Measurements from ENCODE around the gene UPF3A. TPM values are rescaled to one million over a fixed set of nuclear protein-coding genes. Genes with fewer than 3 reads are reported as not detected.
A peak's percentile ranks its signal among the peaks of the same experiment; 100 is the strongest.

UPF3A gene
- total and polyA plus RNA-seq, 2 of the 4 experiments (the other 2 are of a cell fraction), result 11.7 to 51.6 TPM

DNA sequence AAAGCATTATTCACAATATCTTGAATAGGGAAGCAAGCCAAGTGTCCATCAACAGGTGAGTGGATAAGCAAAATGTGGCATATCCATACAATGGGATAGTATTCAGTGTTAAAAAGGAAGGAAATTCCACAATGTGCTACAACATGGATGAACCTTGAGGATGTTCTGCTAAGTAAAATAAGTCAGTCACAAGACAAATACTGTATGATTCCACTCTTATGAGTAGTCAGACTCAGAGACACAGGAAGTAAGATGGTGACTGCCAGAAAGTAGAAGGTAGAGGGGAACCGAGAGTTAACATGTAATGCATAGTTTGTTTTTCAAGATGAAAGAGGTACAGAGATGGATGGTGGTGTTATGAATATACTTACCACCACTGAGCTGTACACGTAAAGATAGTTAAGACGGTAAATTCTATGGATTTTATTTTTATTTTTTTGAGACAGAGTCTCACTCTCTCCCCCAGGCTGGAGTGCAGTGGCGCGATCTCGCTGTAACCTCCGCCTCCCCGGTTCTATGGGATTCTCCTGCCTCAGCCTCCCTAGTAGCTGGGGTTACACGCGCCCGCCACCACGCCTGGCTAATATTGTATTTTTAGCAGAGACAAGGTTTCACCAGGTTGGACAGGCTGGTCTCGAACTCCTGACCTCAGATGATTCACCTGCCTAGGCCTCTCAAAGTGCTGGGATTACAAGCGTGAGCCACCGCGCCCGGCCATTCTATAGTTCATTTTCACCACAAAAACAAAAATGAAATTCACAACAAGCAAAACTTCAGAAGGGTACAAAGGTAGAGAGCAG is 31.9 kb downstream of the UPF3A start:
- BruUV-seq (replicated peaks), result no TSS peak
- peak overlapping the region; percentile 69; the same call in 1 of the 2 replicates for H3K4me2 ChIP-seq (ENCODE audit: low read depth, low read length)
- H3K56ac ChIP-seq (ENCODE audit: extremely low read depth, insufficient read depth, low read length), result peak overlapping the region; percentile 88
- WGBS, 2 experiments (ENCODE audit: extremely low coverage in 2 of 2, insufficient read length in 1 of 2), result no CpG with 5 or more reads among the region's 17 CpGs
- H3K9ac ChIP-seq (ENCODE audit: low read depth, low read length), result peak overlapping the region; percentile 70; the same call in 1 of the 2 replicates
- H4K20me1 ChIP-seq (ENCODE audit: insufficient read depth, low read length), result peaks cover 18% of the 10 kb centered on the region
- peaks cover 0 to 13% of the 10 kb centered on the region in 2 experiments; a peak in 2 of 4 replicates for H3K79me1 ChIP-seq (ENCODE audit: low read depth in 1 of 2, low read length in 2 of 2)
- H4K5ac ChIP-seq (ENCODE audit: low read depth, low read length), result peak overlapping the region; percentile 72
- ATAC-seq (ENCODE audit: low read depth) (no peak), DNase-seq (peak; percentile 51)
- no peaks in the 10 kb centered on the region for H3K36me3 ChIP-seq (ENCODE audit: control insufficient read depth, insufficient read depth, low read length)
- TF ChIP-seq RFX5 (IDR thresholded peaks at IDR 0.05; ENCODE audit: low read depth, low read length) (no peak), RCOR1 (IDR thresholded peaks at IDR 0.05; ENCODE audit: insufficient replicate concordance, low read length) (no peak), POLR2A (IDR thresholded peaks at IDR 0.05; ENCODE audit: low read depth, low read length) (no peak), SMC3 (IDR thresholded peaks at IDR 0.05; ENCODE audit: low read depth, low read length) (no peak), CHD1 (IDR thresholded peaks at IDR 0.05; ENCODE audit: low read depth, low read length) (no peak), MAZ (IDR thresholded peaks at IDR 0.05; ENCODE audit: borderline replicate concordance, low read depth, low read length) (no peak), BHLHE40 (IDR thresholded peaks at IDR 0.05; ENCODE audit: low read depth, low read length) (no peak), CEBPB (IDR thresholded peaks at IDR 0.05; ENCODE audit: low read depth, low read length) (no peak), MXI1 (IDR thresholded peaks at IDR 0.05; ENCODE audit: borderline replicate concordance, low read depth, low read length) (no peak), FOS (IDR thresholded peaks at IDR 0.05; ENCODE audit: low read depth, low read length) (no peak), RAD21 (IDR thresholded peaks at IDR 0.05; ENCODE audit: low read length) (no peak), MAFK (IDR thresholded peaks at IDR 0.05; ENCODE audit: low read depth, low read length) (no peak)
- TF ChIP-seq, protein P1, sequence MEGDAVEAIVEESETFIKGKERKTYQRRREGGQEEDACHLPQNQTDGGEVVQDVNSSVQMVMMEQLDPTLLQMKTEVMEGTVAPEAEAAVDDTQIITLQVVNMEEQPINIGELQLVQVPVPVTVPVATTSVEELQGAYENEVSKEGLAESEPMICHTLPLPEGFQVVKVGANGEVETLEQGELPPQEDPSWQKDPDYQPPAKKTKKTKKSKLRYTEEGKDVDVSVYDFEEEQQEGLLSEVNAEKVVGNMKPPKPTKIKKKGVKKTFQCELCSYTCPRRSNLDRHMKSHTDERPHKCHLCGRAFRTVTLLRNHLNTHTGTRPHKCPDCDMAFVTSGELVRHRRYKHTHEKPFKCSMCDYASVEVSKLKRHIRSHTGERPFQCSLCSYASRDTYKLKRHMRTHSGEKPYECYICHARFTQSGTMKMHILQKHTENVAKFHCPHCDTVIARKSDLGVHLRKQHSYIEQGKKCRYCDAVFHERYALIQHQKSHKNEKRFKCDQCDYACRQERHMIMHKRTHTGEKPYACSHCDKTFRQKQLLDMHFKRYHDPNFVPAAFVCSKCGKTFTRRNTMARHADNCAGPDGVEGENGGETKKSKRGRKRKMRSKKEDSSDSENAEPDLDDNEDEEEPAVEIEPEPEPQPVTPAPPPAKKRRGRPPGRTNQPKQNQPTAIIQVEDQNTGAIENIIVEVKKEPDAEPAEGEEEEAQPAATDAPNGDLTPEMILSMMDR (conservative IDR thresholded peaks at IDR 0.05; ENCODE audit: low read depth, low read length), result no peak
- TF ChIP-seq, protein P2, sequence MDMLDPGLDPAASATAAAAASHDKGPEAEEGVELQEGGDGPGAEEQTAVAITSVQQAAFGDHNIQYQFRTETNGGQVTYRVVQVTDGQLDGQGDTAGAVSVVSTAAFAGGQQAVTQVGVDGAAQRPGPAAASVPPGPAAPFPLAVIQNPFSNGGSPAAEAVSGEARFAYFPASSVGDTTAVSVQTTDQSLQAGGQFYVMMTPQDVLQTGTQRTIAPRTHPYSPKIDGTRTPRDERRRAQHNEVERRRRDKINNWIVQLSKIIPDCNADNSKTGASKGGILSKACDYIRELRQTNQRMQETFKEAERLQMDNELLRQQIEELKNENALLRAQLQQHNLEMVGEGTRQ (IDR thresholded peaks at IDR 0.05; ENCODE audit: low read depth, low read length), result no peak
- in situ Hi-C loops (cut with MboI; ENCODE audit: low sequenced_read_pairs) (no loop called here), intact Hi-C loops (cut with micrococcal nuclease) (no loop called here), dilution Hi-C loops (cut with HindIII; ENCODE audit: low sequenced_read_pairs, unreplicated experiment) (no loop called here)
- POLR2A ChIA-PET (ENCODE audit: unreplicated experiment), result no interaction called here
- H3K4me1 ChIP-seq (ENCODE audit: control insufficient read depth, insufficient read depth, low read length), result peaks cover 13% of the 10 kb centered on the region
- H2BK20ac ChIP-seq (ENCODE audit: low read depth, low read length), result peak overlapping the region; percentile 53; the same call in 1 of the 2 replicates
- CTCF ChIA-PET, result no interaction called here
- no peaks in the 10 kb centered on the region for H3K9me3 ChIP-seq (ENCODE audit: control insufficient read depth, insufficient read depth, low read length)
- peak overlapping the region; percentile 57; the same call in 1 of the 3 replicates for H2BK15ac ChIP-seq (ENCODE audit: low read depth, low read length)
- H3K23ac ChIP-seq (ENCODE audit: low read depth, low read length), result peak overlapping the region; percentile 87
- peak overlapping the region; percentile 93 for H2BK5ac ChIP-seq (ENCODE audit: low read depth, low read length, poor library complexity, severe bottlenecking)
- peak overlapping the region; percentile 84 for H4K91ac ChIP-seq (ENCODE audit: insufficient read depth, low read depth, low read length)
- H3K27ac ChIP-seq (ENCODE audit: insufficient read depth, low read length), result peak overlapping the region; percentile 57
- H3K18ac ChIP-seq (ENCODE audit: low read depth, low read length), result peak overlapping the region; percentile 57; the same call in 1 of the 2 replicates
- no peaks in the 10 kb centered on the region for H3K27me3 ChIP-seq (ENCODE audit: control insufficient read depth, insufficient read depth, low read length)
- peak overlapping the region; percentile 94 to 97 for H4K8ac ChIP-seq (ENCODE audit: low read depth in 2 of 2, low read length in 2 of 2)
- H3K4ac ChIP-seq (ENCODE audit: low read depth, low read length), result peak overlapping the region; percentile 62
- peak overlapping the region; percentile 3; the same call in 1 of the 2 replicates for H2AK5ac ChIP-seq (ENCODE audit: low read depth, low read length)
- peak overlapping the region; percentile 79; the same call in 1 of the 2 replicates for H3K4me3 ChIP-seq (ENCODE audit: insufficient read depth, low read depth, low read length)
- H2AFZ ChIP-seq (replicated peaks; ENCODE audit: low read length, poor library complexity), result no peak overlapping the region
- H3K9me1 ChIP-seq (ENCODE audit: insufficient read depth, low read length), result peaks cover 3% of the 10 kb centered on the region; the same call in 1 of the 2 replicates
- peak overlapping the region; percentile 84 for H3K14ac ChIP-seq (replicated peaks; ENCODE audit: low read depth, low read length)
- H2AK9ac ChIP-seq (replicated peaks; ENCODE audit: low read depth, low read length, poor library complexity), result no peak overlapping the region
- peak overlapping the region; percentile 36 for H2BK120ac ChIP-seq (ENCODE audit: low read depth, low read length)
